Pons (tissue), 1 donor: Measurements from ENCODE around the gene SCN3A.

Experiments used
- DNase-seq: peaks from one replicate; pipeline ENCODE4 v3.0.0-alpha.2; 2016; ENCODE audit warnings: low spot score

The SCN3A gene

DNA sequence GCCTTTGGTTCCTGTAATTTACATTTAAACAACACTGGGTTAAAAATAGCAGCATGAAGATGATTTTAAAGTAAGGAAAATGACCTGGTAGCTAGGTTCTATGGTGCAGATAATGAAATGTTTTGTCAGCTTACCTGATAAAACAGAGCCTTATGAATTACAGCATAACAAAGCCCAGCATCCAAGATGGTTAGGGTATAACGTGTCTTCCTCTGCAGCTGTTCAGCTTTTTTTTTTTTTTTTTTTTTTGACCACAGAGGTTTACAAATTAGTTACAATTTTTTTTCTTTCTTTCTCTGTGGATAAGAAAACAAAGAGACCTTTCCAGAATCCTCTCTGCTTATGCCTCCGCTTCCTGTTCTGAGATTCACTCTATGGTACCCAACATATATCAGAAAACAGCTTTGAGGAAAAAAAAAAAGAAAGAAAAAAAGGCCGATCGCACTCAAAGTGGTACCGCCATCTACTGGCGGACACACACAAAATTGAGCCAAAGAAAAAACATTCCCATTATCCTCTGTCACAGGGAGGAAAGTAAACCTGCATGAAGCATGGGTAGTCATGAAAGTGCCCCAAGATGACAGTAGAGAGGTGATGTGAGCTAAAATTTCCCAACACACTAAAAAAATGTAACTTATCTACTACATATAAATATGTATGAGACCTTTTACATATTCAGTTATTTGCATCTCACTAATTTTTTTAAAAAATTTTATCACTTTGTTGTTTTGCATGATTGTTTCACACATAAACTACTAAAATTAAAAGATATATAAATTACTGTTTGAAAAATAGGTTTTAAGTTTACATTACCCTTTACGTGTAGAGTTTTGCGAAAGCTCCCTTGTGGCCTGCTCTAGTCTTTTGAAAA, at the start of gene SCN3A:
Gene SCN3A, minus strand, starts transcription at position 362 of the 871 bp plus-strand sequence. CDS start 27,656 bp downstream, outside the sequence.
- DNase-seq: peak; percentile 64

DNA sequence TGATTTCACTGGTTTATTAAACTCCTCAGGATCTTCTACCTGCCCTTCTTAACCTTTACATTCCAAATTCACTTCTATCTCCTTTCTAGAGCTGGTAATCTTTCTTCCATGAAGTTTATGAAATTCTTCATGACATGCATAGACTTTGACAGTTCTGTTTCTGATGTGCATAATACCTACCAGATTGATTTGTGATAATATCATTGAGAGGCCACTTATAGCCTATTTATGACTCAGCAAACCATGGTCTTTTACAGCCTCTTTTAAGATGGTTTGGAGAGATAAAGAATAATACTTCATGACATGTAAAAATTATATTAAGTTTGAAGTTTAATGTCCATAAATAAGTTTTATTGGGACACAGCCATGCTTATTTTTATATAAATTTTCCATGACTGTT, 49.3 kb upstream of the SCN3A start:
- DNase-seq: no peak

DNA sequence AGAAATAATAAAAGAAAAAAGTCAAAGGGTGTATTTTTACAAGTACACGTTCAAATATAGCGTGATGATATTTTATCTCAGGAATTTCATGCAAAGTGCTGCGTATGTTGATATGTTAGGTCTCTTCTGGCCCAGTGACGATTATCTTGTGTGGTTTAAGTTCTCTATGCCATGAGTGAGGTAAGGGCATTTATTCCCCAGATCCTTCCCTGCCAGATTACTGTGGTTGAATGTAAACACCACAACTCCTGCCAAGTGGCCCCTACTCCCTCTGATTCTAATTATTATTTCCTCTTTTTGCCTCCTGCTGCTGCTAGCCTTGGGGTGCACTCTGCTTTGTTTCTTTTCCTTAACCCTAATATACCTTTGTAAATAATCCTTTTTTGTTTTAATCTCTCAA, 47.5 kb upstream of the SCN3A start:
- DNase-seq: no peak

DNA sequence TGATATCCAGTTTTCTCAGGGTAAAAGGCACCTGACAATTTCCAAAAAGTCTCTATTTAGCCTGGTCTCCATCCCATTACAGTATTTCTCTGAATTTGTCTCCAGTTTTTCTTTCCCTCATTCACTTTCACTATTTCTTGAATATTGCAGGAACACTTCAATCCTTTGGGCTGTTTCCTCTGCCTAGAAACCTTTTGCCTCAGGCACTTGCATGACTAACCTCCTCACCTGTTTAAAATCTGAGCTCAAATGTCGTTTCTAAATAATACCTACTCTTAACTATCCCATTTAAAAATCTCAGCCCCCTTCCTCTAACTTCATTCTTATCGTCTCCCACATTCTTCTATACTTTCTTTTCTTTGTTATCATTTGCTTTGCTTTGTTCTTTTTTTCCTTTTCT, 44.4 kb upstream of the SCN3A start:
- no peak for DNase-seq

DNA sequence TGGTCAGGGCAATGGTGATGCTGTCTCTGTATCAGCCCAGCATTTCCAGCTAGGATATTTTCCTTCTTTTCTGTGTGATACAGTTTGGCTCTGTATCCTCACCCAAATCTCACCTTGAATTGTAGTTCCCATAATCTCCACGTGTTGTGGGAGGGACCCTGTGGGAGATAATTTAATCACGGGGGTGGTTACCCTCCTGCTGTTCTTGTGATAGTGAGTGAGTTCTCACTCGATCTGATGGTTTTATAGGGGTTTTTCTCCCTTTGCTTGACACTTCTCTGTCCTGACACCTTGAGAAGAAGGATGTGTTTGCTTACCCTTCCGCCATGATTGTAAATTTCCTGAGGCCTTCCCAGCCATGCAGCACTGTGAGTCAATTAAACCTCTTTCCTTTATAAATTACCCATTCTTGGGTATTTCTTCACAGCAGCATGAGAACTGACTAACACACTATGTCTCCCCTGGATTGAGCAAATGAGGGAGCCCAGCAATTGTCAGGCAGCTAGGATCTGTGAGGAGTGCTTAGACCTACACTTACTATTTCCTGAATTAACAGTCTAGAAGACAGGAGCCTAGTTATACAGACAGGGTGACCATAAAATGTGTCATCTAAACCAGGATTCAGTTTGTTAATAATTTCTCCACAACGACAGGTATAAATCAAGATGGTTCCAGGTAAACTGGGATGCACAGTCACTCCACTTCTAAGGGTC, 41.4 kb upstream of the SCN3A start:
- no peak for DNase-seq

DNA sequence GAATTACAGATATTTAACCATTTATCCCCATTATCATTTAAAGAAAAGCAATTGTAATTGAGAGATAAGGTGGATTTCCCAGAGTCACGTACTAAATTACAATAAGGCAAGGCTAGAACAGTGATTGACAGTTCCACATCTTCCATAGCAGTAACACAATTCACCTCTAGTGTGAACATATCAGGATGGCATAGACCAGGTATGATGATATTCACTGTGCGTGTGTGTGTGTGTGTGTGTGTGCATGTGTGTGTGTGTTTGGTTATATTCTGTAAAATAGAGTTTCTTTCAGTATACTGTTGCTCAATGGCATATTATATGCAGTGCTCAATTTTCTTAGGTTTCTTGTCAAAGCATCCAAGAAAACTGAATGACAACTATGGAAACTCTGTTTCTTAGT, 37.1 kb upstream of the SCN3A start:
- no peak for DNase-seq

DNA sequence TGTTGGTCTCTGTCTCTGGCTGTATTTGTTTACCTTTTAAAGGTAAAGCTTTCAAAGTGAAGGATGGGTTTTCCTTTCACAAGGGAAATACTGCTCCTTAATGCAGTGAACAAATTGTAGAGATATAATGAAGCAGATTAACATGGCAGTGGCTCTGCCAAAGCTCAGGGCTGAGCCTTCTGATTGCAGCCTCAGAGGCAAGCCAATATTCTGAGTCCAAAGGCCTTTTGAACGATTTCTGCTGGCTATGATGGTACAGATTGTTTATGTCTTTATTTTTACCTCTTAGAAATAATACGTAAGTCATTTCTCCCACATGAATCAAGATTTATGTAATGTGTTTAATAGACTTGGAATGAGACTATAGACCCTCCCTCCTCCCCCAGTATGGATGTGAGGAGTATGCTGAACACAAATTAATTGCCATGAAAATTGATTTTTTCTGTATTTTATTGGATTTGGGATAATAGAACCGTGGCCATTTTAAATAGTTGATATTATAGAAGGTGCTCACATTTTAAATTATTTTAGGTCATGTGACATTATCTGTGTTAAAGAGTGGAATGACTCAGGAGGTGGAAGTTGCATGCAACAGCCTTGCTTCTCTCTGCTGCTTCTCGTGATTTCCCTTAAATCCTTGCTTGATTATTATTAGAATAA, 36.1 kb upstream of the SCN3A start:
- DNase-seq: peak; percentile 12

DNA sequence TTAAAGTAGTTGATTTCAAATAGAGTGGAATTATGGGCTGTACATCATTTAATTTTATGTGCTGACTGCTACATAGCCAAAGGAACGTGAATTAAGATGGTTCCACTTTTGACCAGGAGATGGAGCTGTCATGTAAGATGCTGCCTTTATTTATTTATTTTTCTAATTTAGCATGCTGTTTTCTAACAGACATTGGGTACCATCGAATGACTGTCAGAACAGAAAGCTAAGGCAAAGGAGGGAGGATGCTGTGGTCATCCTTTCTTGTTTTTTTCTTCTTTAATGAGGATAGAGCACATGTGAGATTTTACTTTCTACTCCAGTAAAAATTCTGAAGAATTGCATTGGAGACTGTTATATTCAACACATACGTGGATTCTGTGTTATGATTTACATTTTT, 35.4 kb upstream of the SCN3A start, which contains the start of gene SCN2A:
Gene SCN2A, plus strand, starts transcription at position 185 of the 400 bp plus-strand sequence. CDS start 56,410 bp downstream, outside the sequence.
- peak; percentile 72 for DNase-seq

DNA sequence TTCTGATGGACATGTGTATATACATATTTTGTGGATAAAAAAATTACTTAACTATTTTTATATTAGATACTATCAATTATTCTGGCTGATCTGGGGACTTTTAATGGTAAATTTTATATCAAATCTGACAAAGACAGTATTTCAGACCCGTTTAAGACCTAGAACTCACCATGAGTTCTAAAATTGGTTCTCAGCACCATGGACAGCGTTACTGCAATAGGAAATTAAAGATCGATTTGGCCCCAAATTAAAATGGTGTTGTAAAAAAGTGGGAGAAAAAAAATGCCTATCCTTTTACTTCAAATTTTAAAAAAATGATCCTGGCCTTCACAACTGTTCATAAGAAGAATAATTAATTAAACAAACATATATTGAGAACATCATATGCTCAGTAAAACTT, 34.4 kb upstream of the SCN3A start:
- no peak for DNase-seq

DNA sequence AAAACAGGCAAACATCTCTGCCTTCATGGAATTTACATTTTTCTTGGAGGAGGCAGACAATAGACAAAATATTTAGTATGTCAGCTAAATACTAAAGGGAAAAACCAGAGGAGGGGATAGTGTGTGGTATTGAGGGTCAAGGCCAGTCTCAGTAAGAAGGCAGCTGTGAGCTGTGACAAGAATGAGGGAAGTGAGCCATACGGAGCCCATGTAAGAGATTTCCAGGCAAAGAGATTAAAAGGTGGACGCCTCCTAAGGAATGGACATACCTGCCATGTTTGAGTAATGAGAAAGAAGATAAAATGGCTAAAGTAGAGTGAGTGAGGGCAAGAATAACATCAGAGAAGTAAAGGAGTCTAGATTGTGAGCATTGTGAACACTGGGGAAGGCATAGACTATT, 33.2 kb upstream of the SCN3A start:
- DNase-seq: no peak

DNA sequence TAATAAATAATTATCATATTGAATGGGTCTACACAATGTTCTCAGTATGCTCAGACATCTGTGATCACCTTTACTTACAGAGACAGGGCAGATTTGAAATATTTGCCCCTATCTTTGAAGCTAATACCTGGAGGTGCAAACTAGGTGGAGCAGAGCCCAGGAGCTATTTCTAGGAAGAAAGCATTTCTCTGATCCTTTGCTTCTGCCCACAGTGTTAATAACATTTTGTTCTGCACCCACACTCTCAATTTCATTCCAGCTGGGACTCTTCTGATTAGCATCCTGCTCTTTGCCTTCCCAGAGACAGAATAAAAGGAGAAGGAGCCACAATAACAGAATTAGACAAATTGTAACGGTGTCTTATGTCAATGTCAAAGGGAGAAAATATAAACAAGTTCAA, 23.7 kb upstream of the SCN3A start:
- DNase-seq: no peak

DNA sequence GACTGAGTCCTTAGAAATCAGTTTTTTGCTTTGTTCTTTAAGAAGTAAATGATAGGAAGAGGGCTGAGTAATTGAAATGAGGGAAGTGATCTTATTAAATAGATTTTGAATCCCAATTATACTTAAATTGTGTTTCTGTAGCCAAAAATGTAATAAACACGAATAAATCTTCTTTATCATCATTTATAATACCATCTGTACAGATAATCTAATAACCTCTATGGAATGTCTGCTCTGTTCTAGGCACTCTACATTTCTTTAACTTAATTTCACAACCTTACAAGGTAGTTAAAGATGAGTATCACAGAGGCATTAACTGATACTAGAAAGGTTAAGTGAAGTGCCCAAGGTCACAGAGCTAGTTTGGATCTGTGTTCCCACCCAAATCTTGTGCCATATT, 21.1 kb upstream of the SCN3A start:
- no peak for DNase-seq

DNA sequence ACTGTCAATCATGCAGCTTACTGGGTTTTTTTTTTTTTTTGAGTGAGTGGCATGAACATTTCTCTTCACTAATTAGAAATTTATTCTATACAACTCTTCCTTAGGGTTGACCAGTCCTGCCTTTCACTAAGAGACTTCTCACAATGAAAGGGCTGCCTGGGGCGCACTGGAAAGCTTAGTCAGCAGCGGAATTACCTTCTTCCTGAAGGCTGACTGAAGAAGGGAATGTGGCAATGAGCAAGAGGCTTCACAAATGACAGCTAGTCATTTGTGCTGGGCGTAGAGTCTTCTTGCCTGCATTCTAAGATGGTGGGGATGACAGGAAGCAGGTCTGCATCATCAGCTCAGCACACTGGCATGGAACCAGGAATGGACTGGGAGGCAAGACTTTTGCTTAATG, 15.6 kb upstream of the SCN3A start:
- DNase-seq: no peak

DNA sequence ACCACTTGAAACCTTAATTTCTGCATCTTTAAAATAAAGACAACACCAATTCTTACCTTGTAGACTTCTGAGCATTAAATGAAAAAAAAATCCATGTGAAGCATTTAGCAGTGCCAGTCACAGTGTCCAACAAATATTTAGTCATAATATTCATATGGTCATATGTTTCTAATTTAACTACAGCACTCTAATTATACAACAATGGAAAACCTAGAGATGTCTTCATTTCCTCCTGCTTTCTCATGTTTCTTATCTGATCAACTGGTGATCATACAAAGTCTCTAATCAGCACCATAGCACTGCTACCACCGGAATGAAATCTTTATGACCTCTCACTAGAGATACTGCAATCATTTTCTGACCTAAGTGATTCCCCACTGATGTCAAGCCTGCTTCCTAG, 10.2 kb upstream of the SCN3A start:
- DNase-seq: no peak

DNA sequence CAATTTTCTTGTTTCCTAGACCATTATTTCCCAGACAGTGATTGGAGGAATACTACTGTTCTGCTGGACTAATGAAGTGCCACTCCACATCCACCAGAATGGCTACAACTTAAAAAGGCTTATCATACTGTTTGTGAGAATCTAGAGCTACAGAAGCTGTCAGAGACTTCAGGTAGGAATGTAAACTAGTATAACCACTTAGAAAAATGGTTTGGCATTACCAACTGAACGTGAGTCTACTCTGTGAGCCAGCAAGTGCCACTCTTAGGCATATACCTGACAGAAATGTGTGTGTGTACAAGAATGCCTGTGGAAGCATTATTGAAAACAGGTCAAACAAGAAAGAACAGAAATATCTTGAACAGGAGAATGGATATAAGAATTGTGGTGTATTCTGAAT, 4.2 kb upstream of the SCN3A start:
- DNase-seq: no peak

DNA sequence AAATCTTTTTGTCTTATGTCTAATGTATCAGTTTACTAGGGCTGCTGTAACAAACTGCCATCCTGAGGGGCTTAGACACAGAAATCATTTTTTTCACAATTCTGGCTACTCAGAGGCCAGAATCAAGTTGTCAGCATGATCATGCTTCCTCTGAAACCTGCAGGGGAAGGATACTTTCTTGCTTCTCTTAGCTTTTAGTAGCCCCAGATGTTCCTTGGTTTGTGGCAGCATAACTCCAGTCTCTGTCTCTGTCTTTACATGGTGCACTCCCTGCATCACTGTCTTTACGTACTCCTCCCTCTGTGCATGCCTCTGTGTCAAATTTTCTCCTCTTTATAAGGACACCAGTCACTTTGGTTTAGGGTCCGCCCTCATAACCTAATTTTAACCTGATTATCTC, 2.0 kb upstream of the SCN3A start:
- DNase-seq: no peak

DNA sequence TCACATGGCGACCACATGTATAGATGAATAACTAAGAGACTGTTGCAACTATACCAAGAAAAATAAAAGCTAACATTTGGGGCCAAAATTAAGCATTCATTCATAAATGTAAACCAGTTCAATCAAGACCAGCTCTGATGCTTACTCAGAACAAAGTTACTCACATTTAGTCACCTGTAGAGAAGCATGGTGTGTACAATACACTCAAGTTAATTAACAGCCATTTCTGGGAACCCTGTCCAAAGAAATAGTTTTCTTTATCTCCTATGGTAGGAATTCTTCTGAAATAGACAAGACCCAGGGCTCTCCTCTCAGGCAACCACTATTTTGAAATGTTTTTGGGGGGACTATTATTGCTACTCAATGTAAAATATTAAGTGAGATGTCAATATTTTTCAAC, 1.6 kb downstream of the SCN3A start:
- no peak for DNase-seq

DNA sequence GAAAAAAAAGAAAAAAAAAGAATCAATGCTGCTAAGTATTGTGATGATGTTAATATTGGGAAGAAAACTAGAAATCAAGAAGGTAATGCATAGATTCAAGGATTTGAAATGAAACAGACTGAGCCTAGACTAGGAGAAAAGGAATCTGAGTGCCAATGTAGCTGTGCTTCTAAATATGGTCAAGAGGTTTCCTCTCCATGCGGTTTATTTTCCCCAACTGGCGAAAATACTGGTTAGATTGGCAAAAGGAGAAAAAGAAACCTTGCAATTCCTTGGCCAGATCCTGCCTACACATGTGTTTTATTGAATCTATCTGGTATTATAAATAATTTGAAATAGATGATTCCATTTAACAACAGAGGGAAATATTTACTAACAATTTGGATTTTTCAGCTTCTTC, 5.7 kb downstream of the SCN3A start:
- no peak for DNase-seq

DNA sequence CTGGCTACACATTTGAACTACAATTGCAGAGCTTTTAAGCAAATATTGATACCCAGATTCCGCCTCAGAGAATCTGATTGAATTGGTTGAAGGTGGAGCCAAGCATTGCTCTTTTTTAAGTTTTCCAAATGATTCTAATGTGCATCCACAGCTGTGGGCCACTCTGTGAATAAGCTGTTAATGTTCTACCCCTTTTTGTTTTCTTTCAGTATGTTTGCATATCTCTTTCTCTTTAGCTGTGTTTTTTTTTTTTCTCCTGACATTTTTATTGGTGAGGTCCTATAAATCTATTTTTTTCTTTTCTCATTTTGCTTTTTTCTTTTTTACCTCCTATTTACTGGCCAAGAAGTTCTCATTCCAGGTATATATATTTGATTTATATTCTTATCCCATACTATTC, 6.5 kb downstream of the SCN3A start:
- DNase-seq: no peak

DNA sequence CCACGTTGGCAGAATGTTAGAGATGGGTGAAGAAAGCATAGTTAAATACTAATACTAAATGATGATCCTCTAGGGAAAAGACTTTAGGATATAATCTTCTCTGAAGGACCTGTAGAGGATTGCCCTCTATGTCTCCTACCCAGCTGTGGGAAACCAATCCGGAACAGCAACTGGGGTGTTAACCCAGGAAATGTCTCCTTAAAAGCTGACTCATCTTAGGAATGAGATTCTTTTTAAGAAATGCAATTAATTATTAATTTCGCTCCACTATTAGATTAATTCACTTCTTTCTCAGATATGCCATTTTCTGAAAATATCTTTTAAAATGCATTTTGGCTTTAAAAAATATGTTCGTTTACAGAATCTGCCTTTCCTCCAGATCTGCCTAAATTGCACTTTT, 7.4 kb downstream of the SCN3A start:
- no peak for DNase-seq

DNA sequence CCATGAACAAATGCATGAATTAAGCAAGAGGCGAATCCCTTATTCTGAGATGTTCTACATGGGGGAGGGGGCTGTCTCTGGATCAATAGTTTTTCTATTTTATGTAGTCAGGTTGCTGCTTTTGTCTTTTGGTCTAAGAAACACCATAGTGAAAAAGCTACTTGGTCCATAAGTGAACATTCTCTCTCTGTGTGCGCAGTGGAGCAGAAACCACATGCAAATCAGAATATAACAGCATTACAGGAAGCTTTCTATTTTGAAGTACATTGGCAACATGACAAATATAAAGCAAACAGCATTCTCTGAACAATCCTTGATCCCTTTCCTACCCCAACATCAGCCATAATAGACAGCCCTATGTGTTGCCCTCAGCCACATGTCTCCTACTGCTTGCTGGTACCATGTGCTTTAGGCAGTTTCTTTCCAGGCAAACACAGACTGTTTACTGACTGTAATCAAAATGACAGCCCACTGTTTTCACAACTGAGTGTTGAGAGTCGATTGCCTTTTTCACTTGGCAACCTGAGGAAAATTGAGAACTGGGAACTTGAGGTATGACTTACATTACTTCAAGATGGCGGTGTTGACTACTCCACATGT, 10.6 kb downstream of the SCN3A start:
- no peak for DNase-seq

DNA sequence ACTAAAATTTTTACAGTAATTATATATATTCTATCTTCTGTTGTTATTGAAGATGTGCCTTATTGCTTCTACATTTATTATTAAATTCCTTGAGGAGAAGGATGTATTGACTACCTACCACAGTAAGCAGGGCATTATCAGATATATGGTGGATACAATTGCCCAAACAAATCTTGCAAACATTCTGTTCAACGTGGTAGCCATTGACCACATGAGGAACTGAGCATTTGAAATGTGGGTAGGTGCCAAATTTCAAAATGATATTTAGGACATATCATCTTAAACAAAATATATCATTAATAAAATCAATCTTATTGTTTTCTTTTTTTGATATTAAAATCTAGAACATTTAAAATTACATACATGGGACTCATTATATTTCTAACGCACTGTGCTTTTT, 11.1 kb downstream of the SCN3A start:
- no peak for DNase-seq
